SK-N-SH (cell line): Measurements from ENCODE around the gene RGMA. TPM values are rescaled to one million over a fixed set of nuclear protein-coding genes. Genes with fewer than 3 reads are reported as not detected.

Experiments
- CTCF ChIA-PET: fragments of 300-600, 350-600 bp; formaldehyde crosslinking; extraction: SDS; loops from one replicate; lab custom pipeline; 2021; lab: Yijun Ruan, JAX
- POLR2A ChIA-PET: fragments of 350-600 bp; sonication (Branson Sonifier 250); formaldehyde crosslinking; extraction: SDS; loops from one replicate; lab custom pipeline; 2020; ENCODE audit warnings: antibody characterized with exemption, inconsistent platforms; lab: Yijun Ruan, JAX
- DNase-seq: peaks from one replicate; pipeline ENCODE4 v3.0.0; 2012
- H2AFZ ChIP-seq: fragments of 200-600 bp; sonication (generic); 2 replicates; pipeline ENCODE4 v1.8.1; 2016; ENCODE audit warnings: antibody characterized with exemption, mild to moderate bottlenecking, low read depth
- H3F3A ChIP-seq: fragments of 200-600 bp; sonication (generic); replicated peaks from 2 replicates; pipeline ENCODE3; 2016; ENCODE audit warnings: antibody characterized with exemption, mild to moderate bottlenecking; ENCODE audit not compliant: insufficient read depth
- H3K27ac ChIP-seq, 2 experiments: fragments of 200-500 bp in 1 of 2; fragments of 200-600 bp in 1 of 2; sonication (Bioruptor generic) in 1 of 2; sonication (generic), shearing (Covaris generic) in 1 of 2; 2 replicates each; pipeline versions ENCODE4 v1.5.1 to v1.6.1; 2014 to 2016; ENCODE audit warnings: low read depth in 2 of 2, inconsistent platforms in 1 of 2, low read length in 1 of 2, mild to moderate bottlenecking in 1 of 2, mixed read lengths in 1 of 2
- H3K27me3 ChIP-seq: fragments of 200-600 bp; sonication (generic), shearing (Covaris generic); 2 replicates; pipeline ENCODE4 v1.6.1; 2016; ENCODE audit warnings: mixed run types; ENCODE audit not compliant: insufficient read depth
- H3K36me3 ChIP-seq, 2 experiments: fragments of 200-500 bp in 1 of 2; fragments of 200-600 bp in 1 of 2; sonication (Bioruptor generic) in 1 of 2; sonication (generic) in 1 of 2; replicated peaks in 1 of 2; 2 replicates each; pipeline versions ENCODE3 to v1.5.1; 2014 to 2016; ENCODE audit warnings: low read length in 1 of 2, mild to moderate bottlenecking in 1 of 2; ENCODE audit not compliant: insufficient read depth in 2 of 2, control insufficient read depth in 1 of 2
- H3K4me1 ChIP-seq, 2 experiments: fragments of 200-500 bp in 1 of 2; fragments of 200-600 bp in 1 of 2; sonication (Bioruptor generic) in 1 of 2; sonication (generic), shearing (Covaris generic) in 1 of 2; 2 replicates each; pipeline versions ENCODE4 v1.5.1 to v1.6.1; 2014 to 2016; ENCODE audit warnings: low read depth in 1 of 2, low read length in 1 of 2, mixed run types in 1 of 2; ENCODE audit not compliant: insufficient read depth in 2 of 2, control insufficient read depth in 1 of 2
- H3K4me2 ChIP-seq: fragments of 200-600 bp; sonication (generic), shearing (Covaris generic); 2 replicates; pipeline ENCODE4 v1.6.1; 2017; ENCODE audit warnings: mixed run types
- H3K4me3 ChIP-seq, 2 experiments: fragments of 200-500 bp in 1 of 2; fragments of 200-600 bp in 1 of 2; sonication (Bioruptor generic) in 1 of 2; sonication (generic), shearing (Covaris generic) in 1 of 2; 2 replicates each; pipeline versions ENCODE4 v1.5.1 to v1.8.1; 2014 to 2016; ENCODE audit warnings: low read depth in 2 of 2, inconsistent platforms in 1 of 2, low read length in 1 of 2, mild to moderate bottlenecking in 1 of 2, mixed read lengths in 1 of 2, moderate library complexity in 1 of 2
- H3K79me2 ChIP-seq: fragments of 200-600 bp; sonication (generic); 2 replicates; pipeline ENCODE4 v1.8.1; 2017; ENCODE audit warnings: mild to moderate bottlenecking; ENCODE audit not compliant: insufficient read depth
- H3K9ac ChIP-seq: fragments of 200-600 bp; sonication (generic); 2 replicates; pipeline ENCODE4 v1.6.1; 2017; ENCODE audit warnings: mixed run types
- H3K9me2 ChIP-seq: fragments of 200-600 bp; sonication (generic); 2 replicates; pipeline ENCODE4 v1.6.1; 2017; ENCODE audit warnings: mixed run types
- H3K9me3 ChIP-seq: fragments of 200-600 bp; sonication (generic); 2 replicates; pipeline ENCODE4 v1.6.1; 2017; ENCODE audit warnings: mixed run types, mild to moderate bottlenecking, moderate library complexity
- H4K20me1 ChIP-seq: fragments of 200-600 bp; sonication (generic); 2 replicates; pipeline ENCODE4 v1.6.1; 2017; ENCODE audit warnings: mild to moderate bottlenecking, mixed run types; ENCODE audit not compliant: insufficient read depth
- CHD2 ChIP-seq: fragments of 150-350 bp; IDR thresholded peaks from 2 replicates; pipeline ENCODE4 v1.6.1; 2018; ENCODE audit warnings: low read length; ENCODE audit not compliant: partially characterized antibody
- CTCF ChIP-seq: fragments of 200-600 bp; sonication (generic); IDR thresholded peaks from 2 replicates; pipeline ENCODE4 v1.6.1; 2017; ENCODE audit warnings: antibody characterized with exemption, mild to moderate bottlenecking, moderate library complexity
- ELF1 ChIP-seq: IDR thresholded peaks from 2 replicates; pipeline ENCODE4 v1.4.0; 2012
- EZH2phosphoT487 ChIP-seq: fragments of 200-600 bp; sonication (generic); IDR thresholded peaks from 2 replicates; pipeline ENCODE4 v1.6.1; 2017; ENCODE audit warnings: low read depth, mixed run types, mild to moderate bottlenecking, antibody characterized with exemption, moderate library complexity, borderline replicate concordance
- FOXJ3 ChIP-seq: sonication (generic); formaldehyde crosslinking; IDR thresholded peaks from 2 replicates; pipeline ENCODE4 v1.5.1; 2020; ENCODE audit warnings: mild to moderate bottlenecking, missing genetic modification reagents
- FOXM1 ChIP-seq: IDR thresholded peaks from 2 replicates; pipeline ENCODE4 v1.4.0; 2012; ENCODE audit warnings: low read depth, mild to moderate bottlenecking
- GABPA ChIP-seq: IDR thresholded peaks from 2 replicates; pipeline ENCODE4 v1.4.0; 2012; ENCODE audit warnings: low read depth, mild to moderate bottlenecking
- JUND ChIP-seq: IDR thresholded peaks from 2 replicates; pipeline ENCODE4 v1.4.0; 2012
- MXI1 ChIP-seq: IDR thresholded peaks from 2 replicates; pipeline ENCODE4 v1.6.1; 2012; ENCODE audit warnings: mild to moderate bottlenecking, low read depth, low read length, improper control_type of control experiment
- NFIC ChIP-seq: IDR thresholded peaks from 2 replicates; pipeline ENCODE4 v1.4.0; 2012; ENCODE audit warnings: borderline replicate concordance
- NRF1 ChIP-seq: IDR thresholded peaks from 2 replicates; pipeline ENCODE4 v1.6.1; 2012; ENCODE audit warnings: low read depth, mild to moderate bottlenecking, low read length
- POLR2AphosphoS5 ChIP-seq: IDR thresholded peaks from 2 replicates; pipeline ENCODE4 v1.6.1; 2012; ENCODE audit warnings: low read depth, low read length
- REST ChIP-seq: IDR thresholded peaks from 2 replicates; pipeline ENCODE4 v1.6.1; 2012; ENCODE audit warnings: mild to moderate bottlenecking, low read depth, low read length, moderate library complexity
- SIN3A ChIP-seq: IDR thresholded peaks from 2 replicates; pipeline ENCODE4 v1.6.1; 2012; ENCODE audit warnings: low read depth, mild to moderate bottlenecking, low read length, moderate library complexity, borderline replicate concordance
- TAF1 ChIP-seq: IDR thresholded peaks from 2 replicates; pipeline ENCODE4 v1.6.1; 2012; ENCODE audit warnings: low read depth, mild to moderate bottlenecking, low read length, moderate library complexity, borderline replicate concordance
- USF2 ChIP-seq: fragments of 150-350 bp; IDR thresholded peaks from 2 replicates; pipeline ENCODE4 v1.6.1; 2017; ENCODE audit warnings: antibody characterized with exemption, low read length, low read depth, borderline replicate concordance
- WGBS: methylation state at CpG from one replicate; pipeline ENCODE4 v1.1.6; 2017; ENCODE audit warnings: low lambda C conversion rate; 5-methylcytosine and 5-hydroxymethylcytosine counted together
- polyA plus RNA-seq, 3 experiments: library from polyadenylated mRNA; depleted of rRNA; stranded (reverse); fragments of >200 nt; gene quantifications; 2 replicates each; pipeline ENCODE4 v1.2.3, GENCODE V29; 2012

The RGMA gene
- polyA plus RNA-seq, 1 of the 3 experiments (the other 2 are of a cell fraction), result 1.5 TPM

- no peak for TF ChIP-seq USF2
- TF ChIP-seq FOXJ3 (CRISPR knock-in tag), result no peak
- no peak for TF ChIP-seq TAF1
Measured at GRCh38 chr15:93085692-93086091, 3.3 kb downstream of the RGMA start (continued).

GRCh38 chr15:93082861-93083260 is 6.2 kb downstream of the RGMA start:
- Histone ChIP-seq H3K36me3 (no peaks in the 10 kb centered on the region), H3K27me3 (peaks cover 32% of the 10 kb centered on the region), H3K9me3 (no peaks in the 10 kb centered on the region), H2AFZ (no peak overlapping the region), H3K4me2 (no peak overlapping the region), H3K9ac (no peak overlapping the region), H3K27ac (no peak overlapping the region), H3F3A (no peaks in the 10 kb centered on the region), H3K79me2 (no peaks in the 10 kb centered on the region), H3K9me2 (no peaks in the 10 kb centered on the region), H3K4me3 (no peak overlapping the region), H4K20me1 (no peaks in the 10 kb centered on the region), H3K4me1 (peaks cover 0 to 2% of the 10 kb centered on the region in 2 experiments; a peak in 1 of 4 replicates)
- no peak for DNase-seq
- ChIA-PET CTCF (interaction anchor here (1.1 to 4.2 kb wide), 4 partner anchors 47 to 1037 kb away, joined by 3 to 25 read pairs (median 4); no protein-coding TSS in a partner anchor), POLR2A (no interaction called here)
- TF ChIP-seq CTCF (no peak), CHD2 (no peak), MXI1 (no peak)
- WGBS, result 69% methylated on average over 3 of the region's 3 CpGs

- CTCF ChIA-PET, result interaction anchor here (0.6 to 4.2 kb wide), 4 partner anchors 9 to 1038 kb away, joined by 3 to 25 read pairs (median 5); no protein-coding TSS in a partner anchor
- DNase-seq, result no peak
- Histone ChIP-seq H3F3A (no peaks in the 10 kb centered on the region), H3K9ac (no peak overlapping the region), H4K20me1 (no peaks in the 10 kb centered on the region), H3K4me3 (no peak overlapping the region), H3K79me2 (no peaks in the 10 kb centered on the region), H3K27me3 (peaks cover 17% of the 10 kb centered on the region), H3K9me2 (no peaks in the 10 kb centered on the region), H3K27ac (no peak overlapping the region), H3K36me3 (no peaks in the 10 kb centered on the region), H2AFZ (no peak overlapping the region), H3K4me1 (no peaks in the 10 kb centered on the region), H3K4me2 (no peak overlapping the region), H3K9me3 (no peaks in the 10 kb centered on the region)
- 56% methylated on average over 5 of the region's 5 CpGs for WGBS
- POLR2A ChIA-PET, result no interaction called here
- TF ChIP-seq GABPA (no peak), JUND (no peak), REST (no peak), CTCF (no peak), NRF1 (no peak), FOXM1 (no peak), NFIC (no peak), EZH2phosphoT487 (no peak), SIN3A (no peak), POLR2AphosphoS5 (no peak), ELF1 (no peak)
Measured at GRCh38 chr15:93081399-93081798, 7.6 kb downstream of the RGMA start.
